SK-N-SH treated with all-trans-retinoic acid at 6 μM for 48 hours (cell line): Measurements from ENCODE around the gene WWC1.

ENCODE experiments used
- ARNTL ChIP-seq: fragments of 450-650 bp; formaldehyde crosslinking; IDR thresholded peaks from 2 replicates; pipeline ENCODE4 v1.5.0; 2020; ENCODE audit warnings: low read depth, mild to moderate bottlenecking, moderate library complexity, borderline replicate concordance
- CSRNP3 ChIP-seq: fragments of 250-450 bp; sonication (Bioruptor Pico); IDR thresholded peaks from 2 replicates; pipeline ENCODE4 v1.5.1; 2021; ENCODE audit warnings: mild to moderate bottlenecking, moderate library complexity
- RARB ChIP-seq: fragments of 250-450 bp; sonication (Bioruptor Pico); IDR thresholded peaks from 2 replicates; pipeline ENCODE4 v1.8.0; 2021; ENCODE audit warnings: mild to moderate bottlenecking, moderate library complexity
- SNAI2 ChIP-seq: fragments of 250-450 bp; sonication (Bioruptor Pico); IDR thresholded peaks from 2 replicates; pipeline ENCODE4 v1.5.0; 2020; ENCODE audit warnings: mild to moderate bottlenecking, moderate library complexity

- TF ChIP-seq SNAI2 (no peak), RARB (CRISPR knock-in tag) (no peak), ARNTL (CRISPR knock-in tag) (no peak), CSRNP3 (CRISPR knock-in tag) (no peak)
Measured at GRCh38 chr5:168486136-168486879, 194.9 kb downstream of the WWC1 start, which contains the start of gene RARS1.
